SHP77 (cell line): ENCODE results near the gene UROS.

Source experiments
- DNase-seq, 2 experiments: peaks; one replicate each; lab custom pipeline; 2025; lab: John Stamatoyannopoulos, UW

Gene UROS

DNA sequence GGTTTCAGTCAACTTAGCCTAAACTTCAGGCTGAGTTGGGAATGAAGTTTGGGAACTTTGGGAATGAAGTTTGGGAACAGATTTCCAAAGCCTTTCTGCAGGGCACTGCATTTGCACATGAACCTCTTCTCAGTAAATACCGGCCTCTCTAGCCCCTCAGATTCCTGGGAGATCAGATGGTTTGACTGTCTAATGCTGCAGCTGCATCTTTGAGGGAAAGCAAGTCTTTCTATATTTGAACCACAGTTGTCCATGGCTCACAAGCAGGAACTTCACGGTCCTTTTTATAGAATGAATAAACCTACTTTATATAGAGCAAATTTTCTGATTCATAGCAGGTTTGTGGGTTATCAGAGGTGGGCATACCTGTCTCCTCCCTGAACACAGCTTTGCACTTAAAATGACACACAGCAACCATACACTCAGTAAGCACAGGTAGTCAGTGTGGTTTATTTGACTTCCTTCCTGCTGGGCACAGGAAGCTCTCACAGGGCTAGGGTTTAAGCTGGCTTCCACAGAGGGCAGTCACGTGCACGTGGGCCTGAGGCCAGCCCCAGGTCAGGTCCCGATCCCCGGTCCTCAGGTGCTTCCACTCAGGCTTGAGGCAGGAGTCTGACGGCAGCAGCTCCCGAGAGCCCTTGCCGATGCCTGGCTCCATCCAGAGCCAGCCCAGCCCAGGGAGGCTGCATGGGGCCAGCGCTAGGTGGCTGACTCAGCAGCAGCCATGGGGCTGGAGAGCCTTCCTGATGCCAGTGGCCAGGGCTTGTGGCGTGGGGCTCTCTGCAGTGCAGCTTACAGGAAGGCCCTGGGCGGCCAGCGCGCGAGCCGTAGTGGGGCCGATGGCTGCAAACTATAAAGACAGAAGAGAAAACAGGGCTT, 34.7 kb downstream of the UROS start:
- DNase-seq: no peak

DNA sequence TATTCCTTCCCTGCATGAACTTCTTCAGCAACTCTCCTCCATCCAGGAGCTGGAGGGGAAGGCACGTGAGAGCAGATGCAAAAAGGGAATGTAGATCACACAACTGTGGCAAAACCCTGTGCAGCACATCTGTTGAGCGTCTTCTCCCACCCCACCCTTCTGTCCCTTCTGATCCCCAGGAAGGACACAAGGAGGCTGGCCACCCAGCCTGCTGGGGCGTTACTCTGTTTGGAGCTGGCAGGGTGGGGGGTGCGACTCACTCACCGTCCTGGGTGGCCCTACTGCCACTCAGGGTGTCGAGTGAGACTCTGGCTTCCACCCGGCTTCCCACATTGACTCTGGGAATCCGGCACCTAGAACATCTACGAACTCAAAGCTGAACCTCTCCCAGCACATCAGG, 37.3 kb downstream of the UROS start:
- DNase-seq: no peak

DNA sequence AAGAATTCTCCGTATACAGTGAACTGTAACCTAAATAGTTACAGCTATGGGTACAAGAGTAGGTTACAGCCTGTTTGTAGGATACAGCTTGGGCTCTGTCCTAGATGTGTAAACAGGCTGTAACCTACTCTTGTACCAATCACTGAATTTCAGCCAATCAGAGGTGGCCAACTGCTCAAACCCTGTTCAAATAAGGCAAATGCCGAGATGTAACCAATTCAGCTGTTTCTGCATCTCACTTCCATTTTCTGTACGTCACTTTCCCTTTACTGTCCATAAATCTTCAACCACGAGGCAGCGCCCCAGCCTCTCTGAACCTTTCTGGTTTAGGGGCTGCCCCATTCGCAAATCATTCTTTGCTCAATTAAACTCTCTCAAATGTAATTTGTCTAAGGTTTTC, 39.1 kb downstream of the UROS start:
- DNase-seq: no peak

DNA sequence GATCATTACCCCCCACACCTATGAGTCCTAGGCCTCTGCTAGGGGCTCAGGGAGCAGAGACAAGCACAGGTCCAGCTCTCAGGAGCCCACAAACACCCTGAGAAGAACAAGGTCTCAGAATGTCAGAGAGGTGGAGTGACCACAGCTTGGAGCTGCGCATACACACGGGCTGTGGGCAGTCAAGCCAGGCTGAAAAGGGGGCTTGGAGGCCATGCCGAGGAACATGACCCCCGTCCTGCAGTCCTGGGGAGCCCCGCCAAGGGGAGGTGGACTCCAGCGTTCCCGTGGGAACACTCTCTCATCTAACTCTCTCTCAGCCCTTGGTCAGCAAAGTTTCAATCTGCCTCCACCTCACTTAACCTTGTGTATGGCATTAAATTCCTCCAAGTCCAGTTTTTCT, 39.6 kb downstream of the UROS start:
- no peak for DNase-seq

DNA sequence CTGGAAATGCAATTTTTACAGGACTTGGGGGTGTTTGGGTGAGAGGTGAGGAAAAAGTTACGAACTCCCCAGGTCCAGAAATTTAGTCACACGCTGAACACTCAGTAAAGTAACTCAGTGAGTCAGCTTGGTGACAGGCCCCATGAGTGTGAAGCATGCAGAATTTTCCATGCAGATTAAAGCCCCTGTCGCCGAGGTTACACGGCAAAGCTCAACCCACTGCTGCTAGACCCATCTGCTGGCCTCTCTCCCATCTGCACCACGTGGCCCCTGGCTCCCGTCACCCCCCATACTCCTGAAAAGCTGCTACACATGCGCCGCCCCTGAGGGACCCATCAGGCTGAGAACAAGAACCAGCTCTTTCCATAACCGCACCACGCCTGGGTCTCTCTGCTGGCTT, 40.4 kb downstream of the UROS start:
- DNase-seq: no peak

DNA sequence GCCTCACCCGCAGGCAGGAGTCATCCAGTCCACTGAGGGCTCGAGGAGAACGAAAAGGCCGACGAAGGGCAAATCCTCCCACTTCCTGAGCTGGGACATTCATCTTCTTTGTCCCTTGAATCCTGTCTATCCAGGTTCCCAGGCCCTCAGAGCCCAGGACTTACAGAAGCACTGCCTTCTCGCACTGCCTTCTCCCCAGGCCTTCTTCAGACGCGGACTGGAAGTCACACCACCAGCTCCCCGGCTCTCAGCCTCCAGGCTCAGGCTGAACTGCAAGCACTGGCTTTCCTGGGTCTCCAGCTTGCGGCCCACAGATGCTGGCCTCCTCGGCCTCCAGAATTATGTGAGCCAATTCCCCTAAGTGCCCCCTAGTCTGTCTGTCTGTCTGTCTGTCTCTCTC, 41.0 kb downstream of the UROS start:
- no peak for DNase-seq

DNA sequence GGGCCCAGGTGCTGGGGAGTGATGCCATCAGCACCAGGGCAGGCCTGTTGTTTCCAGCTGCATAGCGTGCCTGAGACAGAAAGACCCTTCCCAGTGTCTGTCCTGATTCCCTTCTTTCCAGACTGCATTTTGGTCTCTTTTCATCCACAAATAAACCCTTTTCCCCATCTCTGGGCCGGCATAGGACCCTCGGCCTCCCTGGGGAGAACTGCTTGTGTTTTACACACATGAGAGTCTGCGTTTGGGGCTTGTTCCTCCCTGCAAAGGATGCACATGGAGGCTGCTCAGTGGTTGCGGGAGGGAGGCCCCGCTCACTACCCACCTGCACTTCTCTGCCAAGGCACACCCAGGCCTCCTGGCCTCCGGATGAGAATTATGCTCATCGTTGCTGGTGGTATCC, 41.7 kb downstream of the UROS start:
- DNase-seq: no peak

DNA sequence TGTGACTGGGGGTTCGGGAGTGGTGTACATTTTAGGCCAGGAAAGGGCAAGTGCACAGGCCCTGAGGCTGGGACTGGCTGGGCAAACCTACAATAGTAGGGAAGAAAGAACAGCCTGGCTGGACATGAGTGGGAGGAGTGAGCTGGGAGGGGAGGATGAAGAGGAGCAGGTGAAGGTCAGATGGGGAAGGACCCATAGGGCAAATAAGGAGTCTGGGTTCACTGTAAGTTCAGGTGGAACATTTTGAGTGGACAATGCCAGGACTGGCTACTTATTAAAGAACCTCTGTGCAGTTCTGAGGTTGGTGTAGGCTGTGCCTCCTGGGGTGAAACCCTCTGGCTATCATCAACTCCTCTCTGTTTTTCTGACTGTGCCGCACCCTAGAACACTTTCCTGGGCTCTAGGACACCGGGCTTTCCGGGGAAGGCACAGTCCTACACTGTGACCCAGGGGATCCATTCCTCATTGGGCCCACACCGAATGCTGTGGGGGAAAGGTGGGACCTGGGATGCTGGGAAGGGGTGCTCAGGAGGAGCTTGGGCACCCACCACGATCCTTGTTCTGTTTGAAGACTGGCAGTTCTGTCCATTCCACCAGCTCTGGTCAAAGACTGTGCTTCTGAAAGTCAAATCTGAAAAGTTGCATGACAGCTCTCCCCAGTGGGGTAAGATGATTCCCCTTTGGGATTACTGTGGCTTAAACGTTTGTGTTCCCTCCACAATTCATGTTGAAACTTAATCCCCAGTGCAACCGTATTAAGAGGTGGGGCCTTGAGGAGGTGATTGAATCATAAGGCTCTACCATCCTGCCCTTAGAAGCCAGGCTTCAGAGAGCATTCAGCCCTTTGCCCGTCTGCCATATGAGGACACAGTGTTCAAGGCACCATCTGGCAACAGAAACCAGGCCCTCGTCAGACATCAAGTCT, 43.4 kb downstream of the UROS start:
- no peak for DNase-seq

DNA sequence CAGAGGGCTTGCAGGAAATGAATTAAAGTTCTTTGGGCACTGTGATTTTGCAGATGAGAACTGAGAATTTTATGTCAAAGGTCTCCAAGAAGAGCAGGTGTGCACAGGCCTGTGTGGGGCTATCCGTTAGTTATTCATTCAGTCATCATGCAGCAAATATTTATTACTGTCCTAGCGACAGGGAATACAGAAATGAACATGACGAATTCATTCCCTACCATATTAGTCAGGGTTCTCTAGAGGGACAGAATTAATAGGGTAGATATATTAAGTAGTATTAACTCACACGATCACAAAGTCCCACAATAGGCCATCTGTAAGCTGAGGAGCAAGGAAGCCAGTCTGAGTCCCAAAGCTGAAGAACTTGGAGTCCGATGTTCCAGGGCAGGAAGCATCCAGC, 44.5 kb downstream of the UROS start:
- no peak for DNase-seq

DNA sequence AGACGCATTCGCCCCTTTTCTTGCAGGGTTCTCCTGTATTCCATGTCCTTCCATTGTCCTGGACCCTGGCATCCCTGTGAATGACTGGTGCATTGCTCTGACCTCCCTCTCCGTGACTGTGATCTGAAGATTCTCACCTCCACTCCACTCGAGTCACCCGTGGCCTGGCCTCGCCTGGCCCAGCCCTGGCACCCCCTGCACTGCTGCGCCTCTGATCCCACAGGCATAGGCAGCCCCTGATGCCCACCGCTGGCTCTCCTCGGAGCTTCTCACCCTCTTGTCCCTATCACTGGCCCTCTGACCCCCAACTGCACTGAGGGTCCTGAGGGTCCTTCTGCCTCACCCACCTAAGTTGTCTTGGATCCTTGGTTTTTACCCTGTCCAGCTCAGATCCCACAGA, 45.3 kb downstream of the UROS start:
- DNase-seq: no peak

DNA sequence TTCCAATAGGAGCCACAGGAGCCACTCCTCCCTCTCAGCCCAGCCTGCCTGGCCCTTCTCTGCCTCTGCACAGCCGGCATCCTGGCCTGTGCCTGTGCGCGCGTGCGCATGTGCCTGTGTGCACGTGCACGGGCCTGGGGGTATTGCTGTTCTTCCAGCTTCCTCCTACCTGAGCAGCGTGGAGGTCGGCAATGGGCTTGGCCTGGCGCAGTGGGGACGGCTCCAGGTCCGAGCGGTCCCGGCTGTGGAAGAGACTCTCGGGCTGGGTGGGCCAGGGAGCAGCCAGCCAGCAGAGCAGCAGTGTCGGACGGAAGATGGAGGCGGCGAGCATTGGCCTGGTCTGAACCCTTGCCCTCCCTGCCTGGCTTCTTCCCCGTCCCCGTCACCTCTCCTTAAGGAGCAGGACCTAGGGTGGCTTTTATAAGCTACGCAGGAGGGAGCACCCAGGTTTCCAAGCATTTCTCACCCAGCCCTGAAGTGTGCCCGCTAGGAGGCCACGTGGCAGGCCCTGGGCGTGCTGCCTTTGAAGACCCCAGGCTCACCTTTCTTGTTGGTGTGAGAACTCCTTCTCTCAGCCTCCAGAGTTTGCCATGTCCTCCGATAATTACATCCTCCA, 47.5 kb downstream of the UROS start, which contains the start of gene MMP21:
Gene MMP21, minus strand, starts transcription at position 331 of the 616 bp plus-strand sequence. Its CDS starts 0 bp downstream, at position 331.
- DNase-seq: no peak

DNA sequence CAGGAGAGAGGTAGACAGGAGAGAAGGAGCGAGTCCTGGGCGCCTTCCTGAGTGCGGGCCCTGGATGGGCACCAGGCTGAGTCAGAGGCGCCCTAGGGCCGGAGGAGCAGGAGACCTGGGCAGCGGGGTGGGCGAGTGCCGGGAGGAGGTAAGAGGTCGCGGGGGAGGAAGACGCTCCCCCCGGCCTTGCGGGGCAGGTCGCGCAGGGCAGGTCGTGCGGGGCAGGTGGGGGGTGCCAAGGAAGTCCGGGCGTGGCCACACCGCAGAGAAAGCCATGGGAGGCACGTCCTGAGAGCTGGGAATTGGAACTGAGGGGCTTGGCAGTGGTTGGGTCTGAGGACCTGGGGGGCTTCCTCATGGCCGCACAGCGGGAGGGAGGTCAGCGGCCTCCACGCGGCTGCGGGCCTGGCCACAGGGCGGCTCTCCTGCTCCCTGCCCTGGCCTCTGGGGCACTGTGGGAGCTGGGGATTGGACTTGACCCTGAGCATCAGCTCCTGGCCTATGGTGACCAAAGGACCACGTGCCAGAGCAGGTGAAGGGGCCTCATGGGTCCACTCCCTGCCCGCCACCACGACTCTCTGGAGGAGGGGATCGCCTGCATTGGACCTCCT, 48.4 kb downstream of the UROS start:
- no peak for DNase-seq

DNA sequence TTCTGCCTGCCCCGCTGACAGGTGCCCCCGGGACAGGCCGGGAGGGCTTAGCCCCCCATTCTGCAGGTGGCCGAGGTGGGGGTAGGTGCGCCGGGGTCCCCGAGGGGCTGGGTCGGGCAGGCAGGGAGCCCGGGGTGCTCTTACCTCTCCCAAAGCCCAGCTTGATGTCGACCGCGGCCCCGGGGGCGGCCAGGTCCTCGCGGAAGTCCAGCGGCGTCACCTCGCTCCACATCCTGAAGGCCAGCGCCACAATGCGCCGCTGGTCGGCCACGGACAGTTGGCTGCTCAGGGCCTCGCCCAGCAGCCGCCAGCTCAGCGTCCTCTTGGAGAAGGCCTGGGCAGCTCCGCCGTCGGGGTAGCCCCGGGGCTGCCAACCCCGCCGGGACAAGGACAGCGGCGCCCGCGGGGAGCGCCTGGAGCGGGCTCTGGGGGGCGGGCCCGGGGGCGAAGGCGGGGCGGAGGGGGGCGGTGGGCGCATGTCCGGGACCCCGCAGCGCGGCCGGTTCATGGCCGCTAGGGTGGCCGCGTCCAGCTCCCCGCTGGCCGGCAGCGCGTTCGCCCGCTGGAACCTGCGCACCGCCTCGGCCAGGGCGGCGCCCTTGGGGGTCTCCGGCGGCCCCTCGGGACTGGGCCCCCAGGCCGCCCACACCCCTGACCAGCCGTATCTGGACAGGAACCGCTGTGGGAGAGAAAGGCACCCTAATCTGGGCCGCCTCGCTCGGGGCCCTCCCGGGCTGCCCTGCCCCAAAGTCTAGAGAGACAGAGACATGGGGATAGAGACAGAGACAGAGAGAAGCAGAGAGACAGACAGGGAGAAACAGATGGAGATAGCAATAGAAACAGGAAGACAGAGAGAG, 49.1 kb downstream of the UROS start:
- no peak for DNase-seq

DNA sequence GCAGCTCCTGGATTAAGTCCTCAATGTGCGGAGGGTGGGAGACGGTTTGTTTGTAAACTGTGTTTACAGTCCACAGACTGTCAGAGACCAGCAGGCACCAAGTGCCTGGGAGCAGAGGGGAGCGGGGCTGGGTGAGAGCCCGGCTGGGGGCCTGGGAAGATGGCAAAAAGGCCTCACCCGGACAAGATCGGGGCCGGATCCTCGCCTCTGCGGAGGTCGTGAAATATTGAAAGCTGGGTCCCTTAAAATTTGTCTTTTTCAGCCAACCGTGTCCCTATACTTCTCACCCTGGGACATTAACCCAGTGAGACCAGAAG, 50.2 kb downstream of the UROS start:
- DNase-seq: no peak

DNA sequence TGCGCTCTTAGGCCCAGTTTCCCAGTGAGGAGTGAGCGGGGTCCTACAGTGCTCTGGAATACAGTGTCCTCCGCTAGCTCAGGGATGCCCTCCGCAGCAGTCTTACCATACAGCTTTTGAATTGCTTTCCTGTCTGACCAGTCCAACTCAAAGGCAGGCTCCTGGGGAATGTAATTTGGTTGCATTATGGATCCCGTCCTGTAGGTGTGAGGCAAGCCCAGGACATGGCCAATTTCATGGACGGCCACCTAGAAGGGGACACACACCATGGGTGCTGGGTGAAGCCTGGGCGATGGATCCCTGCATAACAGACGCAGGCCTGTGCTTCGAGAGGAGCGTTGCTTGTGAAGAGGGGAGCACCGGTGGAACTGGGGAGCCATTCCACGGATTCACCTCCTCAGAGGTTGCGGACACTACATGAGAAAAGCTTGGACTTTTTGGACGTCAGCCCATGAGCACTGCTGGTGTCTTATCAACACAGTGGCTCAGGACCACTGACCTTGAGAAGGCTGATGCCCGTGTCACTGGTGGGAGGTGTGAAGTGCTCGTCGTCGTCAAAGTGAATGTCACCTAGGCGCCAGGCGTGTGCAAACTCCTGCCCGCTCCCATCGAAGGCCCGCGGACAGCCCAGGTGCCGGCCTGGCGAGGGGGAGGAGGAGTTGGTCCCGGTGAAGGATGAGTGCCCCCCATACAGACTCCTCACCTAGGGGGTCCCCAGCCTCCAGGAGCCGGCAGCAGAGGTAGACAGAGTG, 50.8 kb downstream of the UROS start:
- no peak for DNase-seq

DNA sequence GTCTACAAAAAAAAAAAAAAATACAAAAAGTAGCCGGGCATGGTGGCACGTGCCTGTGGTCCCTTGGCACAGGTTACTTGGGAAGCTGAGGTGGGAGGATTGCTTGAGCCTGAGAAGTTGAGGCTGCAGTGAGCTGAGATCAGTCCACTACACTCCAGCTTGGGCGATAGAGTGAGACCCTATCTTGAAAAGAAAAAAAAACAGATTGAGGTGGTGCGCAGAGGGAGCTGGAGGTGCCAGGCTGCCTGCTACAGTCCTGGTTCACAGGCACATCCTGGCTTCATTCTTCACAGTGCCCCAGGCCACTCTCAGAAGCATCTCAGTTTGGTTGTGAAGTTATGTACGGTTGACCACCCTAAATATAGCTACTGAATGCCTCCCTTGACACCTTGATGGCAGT, 52.2 kb downstream of the UROS start:
- no peak for DNase-seq

DNA sequence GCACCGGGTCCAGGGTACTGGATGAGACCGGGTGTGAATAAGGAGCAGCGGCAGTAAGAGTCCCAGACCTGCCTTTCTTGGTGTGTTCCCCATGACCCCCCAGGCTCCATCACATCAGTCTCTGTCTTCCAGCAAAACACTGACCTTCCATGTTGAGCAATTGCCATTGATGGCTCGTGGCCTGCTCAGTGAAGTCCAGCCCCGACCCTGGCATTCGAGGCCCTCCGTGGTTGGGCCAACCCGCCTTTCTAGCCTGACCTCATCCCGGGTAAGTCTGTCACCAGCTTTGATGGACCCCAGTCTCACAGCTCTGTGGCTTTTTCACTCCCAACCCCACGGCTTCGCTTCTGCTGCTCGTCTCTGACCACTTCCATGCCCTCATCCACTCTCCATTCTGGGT, 53.9 kb downstream of the UROS start:
- DNase-seq: no peak

DNA sequence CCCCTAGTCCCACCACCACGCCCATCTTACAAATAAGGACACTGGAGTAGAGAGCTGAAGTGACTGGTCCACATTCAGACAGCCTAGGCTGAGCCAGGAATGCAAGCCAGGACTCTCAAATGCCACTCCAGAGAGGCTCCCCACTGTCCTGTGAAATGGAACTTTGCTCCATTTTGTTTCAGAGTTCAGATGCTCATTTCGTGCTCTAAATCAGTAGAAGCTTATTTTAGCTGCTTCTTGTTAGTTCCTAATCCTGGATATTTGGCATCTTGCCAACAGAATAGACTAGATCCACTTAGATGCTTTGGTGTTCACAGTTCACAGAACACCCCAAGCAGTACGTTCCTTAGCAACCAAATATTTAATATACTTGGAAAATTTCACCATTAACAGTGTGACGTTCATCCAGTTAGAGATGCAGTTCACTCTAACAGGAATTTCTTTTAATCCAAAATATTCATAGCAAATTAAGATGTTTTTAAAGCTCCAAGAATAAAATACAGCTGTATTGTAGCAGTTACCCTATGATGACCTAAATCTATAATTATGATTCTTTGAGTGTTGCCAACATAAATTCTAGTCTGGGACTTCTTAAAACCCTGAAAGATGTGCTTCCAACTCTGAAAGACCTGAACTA, 54.7 kb downstream of the UROS start:
- no peak for DNase-seq

DNA sequence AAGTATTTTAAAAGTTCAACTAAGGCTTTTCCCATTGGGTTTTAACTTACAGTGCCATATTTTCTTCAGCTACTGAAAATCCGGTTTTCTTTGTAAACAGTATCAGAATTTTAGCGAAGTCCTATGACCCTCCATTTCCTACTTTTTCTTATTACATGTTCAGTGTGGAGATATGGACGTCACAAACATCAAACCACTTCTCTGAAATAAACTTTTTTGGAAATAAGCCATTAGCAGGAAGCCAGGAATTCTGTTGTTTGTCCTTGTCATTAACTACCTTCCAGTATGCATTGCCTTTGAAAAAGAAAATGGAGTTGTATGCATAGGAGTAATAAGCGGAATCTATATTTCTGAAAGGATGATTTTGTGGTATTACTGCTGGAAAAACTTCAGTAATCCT, 56.5 kb downstream of the UROS start:
- no peak for DNase-seq

DNA sequence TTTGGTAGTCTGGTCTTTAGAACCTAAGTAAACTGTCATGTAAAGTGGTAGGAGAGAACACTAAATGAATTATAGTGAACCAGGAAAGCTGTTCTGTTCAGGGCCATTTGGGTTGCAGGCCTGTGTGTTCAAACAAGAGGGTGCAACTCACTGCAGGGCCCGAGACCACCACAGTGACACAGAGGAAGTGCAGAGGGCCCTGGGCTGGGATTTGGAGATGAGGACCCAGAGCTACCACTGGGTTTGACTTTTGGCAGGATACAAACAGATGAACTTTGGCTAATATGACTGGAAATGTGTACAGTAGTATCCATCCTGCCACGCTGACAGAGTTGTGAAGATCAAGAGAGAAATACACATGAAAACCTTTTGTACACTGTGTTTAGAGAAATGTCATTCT, 57.2 kb downstream of the UROS start:
- DNase-seq: no peak
